NOMO-1 treated with DMSO at 0.1 percent for 48 hours (cell line): ENCODE results near the gene FKBP1A.

Source experiments
- DNase-seq: peaks from one replicate; lab custom pipeline; 2025; ENCODE audit not compliant: unreplicated experiment; lab: John Stamatoyannopoulos, UW

Gene FKBP1A

DNA sequence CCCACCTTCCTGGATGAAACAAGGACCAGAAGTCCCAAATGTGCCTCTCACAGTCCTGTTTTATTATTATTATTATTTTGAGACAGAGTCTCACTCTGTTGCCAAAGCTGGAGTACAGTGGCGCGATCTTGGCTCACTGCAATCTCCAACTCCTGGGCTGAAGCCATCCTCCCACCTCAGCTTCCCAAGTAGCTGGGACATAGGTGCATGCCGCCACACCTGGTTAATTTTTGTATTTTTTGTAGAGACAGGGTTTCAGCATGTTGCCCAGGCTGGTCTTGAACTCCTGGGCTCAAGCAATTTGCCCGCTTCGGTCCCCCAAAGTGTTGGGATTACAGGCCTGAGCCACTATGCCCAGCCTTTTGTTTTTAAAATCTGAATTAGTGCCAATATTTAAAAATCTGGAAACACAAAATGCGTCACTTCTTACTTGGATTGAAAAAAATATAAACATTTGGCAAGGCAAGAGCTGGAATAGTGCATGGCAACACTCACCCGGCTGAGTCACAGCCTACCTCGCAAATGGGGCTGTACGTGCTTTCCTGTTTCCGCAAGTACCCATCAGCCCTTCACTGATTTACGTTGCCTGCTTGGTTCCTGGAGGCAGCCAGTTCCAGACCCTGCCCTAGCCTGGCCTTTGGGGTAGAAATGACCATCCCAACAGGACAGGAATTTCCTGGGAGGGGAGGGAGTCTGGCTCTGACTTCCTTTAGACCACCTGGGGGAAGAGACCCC is 70.2 kb downstream of the FKBP1A start:
- DNase-seq: no peak

DNA sequence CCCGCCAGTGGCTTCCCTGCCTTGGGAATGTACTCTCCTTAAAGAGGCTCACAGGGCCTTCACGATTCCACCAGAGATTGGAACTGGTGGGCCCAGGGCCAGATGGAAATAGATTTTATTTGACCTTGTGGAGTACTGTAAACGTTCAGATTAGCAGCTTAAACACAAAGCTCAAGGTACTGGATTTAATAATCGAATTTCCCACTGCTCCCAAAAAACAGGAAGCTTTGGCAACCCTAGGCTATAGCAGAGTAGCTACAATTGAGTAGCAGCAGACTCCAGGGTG is 71.3 kb downstream of the FKBP1A start:
- no peak for DNase-seq

DNA sequence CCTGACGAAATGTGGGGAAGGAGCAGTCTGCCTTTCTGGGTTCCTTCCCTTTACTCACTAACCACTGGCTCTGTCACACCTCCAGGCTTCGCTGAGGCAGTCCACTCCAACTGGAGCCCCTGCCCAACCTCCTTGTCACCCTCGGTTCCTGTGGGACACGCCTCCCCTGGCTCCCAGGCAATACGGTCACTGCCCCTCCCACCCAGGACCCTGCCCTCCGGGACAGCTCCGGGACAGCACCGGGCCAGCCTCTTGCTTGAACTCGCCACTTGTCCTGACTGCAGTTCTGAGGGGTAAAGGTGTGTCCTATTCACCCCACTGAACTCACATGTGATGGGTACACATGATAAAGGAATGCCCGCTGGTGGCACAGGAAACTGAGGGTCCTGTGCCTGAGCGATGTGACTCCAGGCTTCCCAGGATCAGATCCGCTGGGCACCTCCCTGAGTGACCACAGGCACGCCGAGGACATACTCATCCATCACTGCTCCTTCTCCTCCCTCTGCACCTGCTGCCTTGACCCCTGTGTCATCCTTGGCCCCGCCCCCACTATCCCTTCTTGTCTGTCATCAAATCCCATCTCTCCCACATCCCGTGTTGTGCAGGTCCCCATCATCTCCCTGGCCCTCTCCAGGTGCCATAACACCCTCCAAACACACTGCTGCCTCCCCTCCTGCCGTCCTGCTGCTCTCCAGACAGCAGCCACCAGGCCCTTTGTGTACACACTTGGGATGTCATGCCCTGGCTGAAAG is 71.8 kb downstream of the FKBP1A start:
- DNase-seq: no peak

DNA sequence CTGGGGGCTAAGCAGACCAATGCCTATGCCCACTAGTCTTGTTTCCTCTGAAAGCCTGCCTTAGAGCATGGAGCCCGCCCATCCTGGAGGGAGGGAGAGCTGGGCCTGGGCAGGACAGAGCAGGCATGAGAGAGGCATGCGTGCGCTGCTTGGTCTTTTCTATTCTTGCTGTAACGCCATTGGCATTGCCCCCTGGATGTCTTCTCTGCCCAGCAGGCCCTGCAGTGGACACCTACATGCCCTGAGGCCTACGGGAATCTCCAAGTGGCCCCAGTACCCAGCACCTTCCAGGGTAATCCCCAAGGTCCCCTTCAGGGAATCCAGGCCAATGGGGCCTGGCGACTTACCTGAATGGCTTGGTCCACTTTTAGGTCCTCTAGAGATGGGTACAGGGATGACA is 72.8 kb downstream of the FKBP1A start:
- no peak for DNase-seq

DNA sequence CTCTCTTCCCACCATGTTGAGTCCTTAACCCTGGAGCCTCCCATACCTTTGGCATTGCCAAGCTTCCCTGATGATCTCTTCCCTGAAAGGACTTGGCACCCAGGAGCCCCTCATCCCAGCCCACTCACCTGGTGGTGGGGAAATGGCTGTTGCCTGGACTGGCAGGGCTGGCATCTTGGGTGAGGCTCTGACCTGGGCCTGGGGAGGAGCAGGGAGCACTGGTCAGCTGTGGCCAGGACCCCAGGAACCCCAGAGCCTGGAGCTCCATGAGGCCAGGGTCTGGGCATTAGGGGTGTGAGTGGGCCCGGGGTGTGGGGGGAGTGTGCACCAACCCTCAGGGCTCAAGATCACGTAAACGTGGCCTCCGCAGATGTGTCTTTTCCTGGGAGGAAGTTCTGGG is 73.4 kb downstream of the FKBP1A start:
- no peak for DNase-seq

DNA sequence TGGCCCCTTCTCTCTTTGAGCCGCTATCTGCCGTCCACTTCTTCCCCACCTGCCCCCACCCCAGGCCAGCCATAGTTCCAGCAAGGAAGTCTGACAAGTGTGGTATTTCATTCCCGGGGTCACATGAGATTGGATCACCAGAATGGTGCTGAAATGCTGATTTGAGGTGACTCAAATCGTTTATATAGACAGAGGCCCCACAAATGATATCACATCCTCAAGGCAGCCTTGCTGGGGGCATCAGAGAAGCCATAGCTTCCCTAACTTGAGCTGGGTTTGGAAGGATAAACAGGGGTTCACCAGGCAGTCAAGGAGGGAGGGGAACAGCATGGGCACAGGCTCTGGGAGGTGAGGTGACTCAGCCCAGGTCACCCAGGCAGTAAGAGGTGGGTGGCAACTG is 73.8 kb downstream of the FKBP1A start:
- no peak for DNase-seq
